ENCODE data around the gene CLSTN1. TPM values are rescaled to one million over a fixed set of nuclear protein-coding genes. Genes with fewer than 3 reads are reported as not detected.
"Not testable (repeated sequence)": the region's sequence is repeated elsewhere in the genome, so short reads cannot be mapped to it uniquely, and the experiment has no call there.

The CLSTN1 gene
- total RNA-seq, 1 donor from 2014 or later, result 149 TPM

DNA sequence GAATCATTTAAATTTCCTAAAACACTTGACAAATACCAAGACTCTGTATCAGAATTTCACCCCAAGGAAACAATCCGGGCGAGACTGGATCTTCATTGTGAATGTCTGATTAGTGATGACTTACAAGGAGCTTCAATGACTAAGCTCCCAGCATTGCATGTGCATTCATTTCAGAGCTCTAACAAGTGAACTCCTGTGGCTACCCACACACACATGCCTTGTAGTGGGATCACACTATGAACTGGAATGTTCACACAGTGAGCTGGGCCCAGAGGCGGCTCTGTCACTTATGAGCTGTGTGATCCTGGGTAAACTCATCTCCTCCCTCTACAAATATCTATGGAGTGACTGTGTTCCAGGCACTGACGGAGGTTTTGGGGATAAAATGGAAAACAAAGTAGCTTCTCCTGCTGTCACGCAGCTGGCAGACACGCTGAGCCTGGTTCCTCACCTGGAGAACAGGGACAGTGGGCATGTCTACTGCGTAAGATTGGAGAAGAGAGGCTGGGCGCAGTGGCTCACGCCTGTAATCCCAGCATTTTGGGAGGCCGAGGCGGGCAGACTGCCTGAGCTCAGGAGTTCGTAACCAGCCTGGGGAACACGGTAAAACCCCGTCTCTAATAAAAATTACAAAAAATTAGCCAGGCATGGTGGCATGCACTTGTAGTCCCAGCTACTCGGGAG lies 56.9 kb downstream of the CLSTN1 start:
- DNase-seq (ENCODE audit: extremely low read depth, low read depth, low spot score), result no peak

DNA sequence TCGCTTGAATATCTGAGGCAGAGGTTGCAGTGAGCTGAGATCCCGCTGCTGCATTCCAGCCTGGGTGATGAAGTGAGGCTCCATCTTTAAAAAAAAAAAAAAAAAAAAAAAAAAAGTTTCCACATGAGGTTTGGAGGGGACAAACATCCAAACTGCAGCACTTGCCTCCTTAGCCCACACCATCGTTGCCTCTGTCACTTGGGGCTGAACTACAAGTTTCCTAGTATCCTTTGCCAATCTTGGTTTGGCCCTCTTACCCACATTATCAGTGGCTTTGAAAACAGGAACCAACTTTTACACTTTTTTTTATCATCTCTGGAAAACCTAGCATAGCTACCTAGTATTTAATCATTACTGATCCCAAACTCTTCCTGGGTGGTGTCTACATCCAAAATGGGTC lies 59.2 kb downstream of the CLSTN1 start:
- DNase-seq (ENCODE audit: extremely low read depth, low read depth, low spot score), result no peak

DNA sequence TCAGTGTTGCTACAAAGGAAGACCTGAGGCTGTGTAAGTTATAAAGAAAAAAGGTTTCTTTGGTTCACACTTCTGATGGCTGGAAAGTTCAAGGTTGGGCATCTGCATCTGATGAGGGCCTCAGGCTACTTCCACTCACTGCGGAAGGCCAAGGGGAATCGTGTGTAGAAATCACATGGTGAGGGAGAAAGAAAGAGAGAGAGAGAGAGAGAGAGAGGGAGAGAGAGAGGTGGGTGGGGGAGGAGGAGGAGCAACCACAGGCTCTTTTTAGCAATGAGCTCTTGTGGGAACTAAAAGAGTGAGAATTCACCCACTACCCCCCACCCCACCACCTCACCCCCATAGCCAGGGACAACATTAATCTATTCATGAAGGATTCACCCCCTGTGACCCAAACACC lies 59.9 kb downstream of the CLSTN1 start:
- no peak for DNase-seq (ENCODE audit: extremely low read depth, low read depth, low spot score)

DNA sequence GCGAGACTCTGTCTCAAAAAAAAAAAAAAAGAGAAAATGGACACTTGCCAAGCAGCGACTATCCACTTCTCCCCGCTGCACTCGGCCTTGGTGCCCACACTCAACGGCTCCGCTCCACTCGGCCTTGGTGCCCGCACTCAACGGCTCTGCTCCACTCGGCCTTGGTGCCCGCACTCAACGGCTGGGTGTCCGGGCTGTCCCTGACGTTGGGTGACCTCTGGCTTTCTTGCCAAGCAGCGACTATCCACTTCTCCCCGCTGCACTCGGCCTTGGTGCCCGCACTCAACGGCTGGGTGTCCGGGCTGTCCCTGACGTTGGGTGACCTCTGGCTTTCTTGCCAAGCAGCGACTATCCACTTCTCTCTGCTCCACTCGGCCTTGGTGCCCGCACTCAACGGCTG lies 61.3 kb downstream of the CLSTN1 start:
- DNase-seq (ENCODE audit: extremely low read depth, low read depth, low spot score), result not testable (repeated sequence)

DNA sequence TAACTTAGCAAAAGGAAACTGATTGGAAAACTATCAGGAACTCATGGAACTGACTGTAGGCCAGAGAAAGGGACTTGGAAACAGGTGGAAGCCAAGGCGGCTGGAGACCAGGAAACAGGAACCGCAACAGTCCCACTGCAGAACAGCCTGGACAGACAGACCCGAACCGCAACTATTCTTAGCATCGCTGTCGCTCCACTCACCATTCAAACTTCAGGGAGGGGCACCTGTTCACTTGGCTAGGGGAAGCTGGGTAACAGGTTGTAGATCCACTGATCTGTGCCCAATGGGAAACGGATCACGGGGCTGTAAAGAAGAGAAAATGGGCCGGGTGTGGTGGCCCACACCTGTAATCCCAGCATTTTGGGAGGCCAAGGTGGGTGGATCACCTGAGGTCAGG lies 61.9 kb downstream of the CLSTN1 start:
- DNase-seq (ENCODE audit: extremely low read depth, low read depth, low spot score), result no peak

DNA sequence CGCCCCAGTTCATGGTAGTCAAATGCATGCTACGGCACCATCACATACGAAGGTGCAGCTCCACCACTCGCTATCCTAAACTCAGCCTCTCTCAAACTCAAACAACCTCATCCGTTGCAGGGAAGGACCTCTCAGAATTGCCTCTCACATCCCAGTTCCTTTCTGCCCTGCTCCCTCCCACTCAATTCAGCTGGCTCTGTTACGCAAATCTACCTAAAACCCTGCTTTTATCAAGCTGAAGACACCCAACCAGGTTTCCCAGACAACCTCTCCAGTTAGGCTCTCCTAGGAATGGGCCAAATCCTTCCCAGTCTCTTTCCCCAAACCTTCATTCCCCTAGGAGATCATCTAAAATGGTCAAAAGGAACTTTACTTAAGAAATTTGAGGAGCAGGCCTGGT lies 62.9 kb downstream of the CLSTN1 start:
- DNase-seq (ENCODE audit: extremely low read depth, low read depth, low spot score), result no peak

DNA sequence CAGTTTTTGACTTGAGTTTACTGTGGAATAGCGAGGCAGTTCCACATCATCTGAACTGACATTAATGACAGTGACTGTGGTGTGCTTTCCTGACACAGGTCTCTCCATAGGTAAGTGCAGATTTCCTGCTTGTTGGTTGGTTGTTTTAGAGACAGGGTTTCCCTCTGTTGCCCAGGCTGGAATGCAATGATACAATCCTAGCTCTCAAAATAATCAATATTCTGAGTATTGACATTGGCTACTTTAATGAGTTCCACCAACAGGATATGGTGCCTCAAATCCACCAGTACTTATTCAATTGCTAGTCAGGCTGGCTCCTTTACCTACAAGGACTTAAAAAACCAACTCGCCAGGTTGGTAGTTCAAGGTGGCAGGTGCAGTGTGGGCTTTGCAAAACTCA lies 63.8 kb downstream of the CLSTN1 start:
- no peak for DNase-seq (ENCODE audit: extremely low read depth, low read depth, low spot score)

DNA sequence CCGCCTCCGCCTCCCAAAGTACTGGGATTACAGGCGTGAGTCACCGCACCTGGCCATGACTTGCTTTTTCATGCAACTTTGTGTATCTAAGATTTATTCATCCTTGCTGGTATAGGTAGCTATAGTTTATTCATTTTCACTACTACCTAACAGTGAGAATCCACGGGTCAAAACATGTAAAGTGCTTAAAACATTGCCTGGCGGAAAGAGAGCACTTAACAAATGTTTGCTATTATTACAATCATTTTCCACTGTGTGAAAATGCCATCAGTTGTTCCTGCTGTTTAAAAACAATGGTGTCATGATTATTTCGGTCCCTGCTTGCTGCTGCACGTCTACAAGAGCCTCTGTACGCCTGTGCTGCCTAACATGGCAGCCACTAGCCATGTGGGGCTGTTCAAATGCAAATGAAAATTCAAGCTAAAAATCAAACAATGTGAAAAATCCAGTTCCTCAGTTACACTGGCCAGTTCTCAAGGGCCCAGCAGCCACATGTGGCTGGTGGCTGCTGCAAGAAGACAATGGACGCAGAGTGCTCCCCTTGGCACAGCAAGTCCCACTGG lies 65.1 kb downstream of the CLSTN1 start:
- no peak for DNase-seq (ENCODE audit: extremely low read depth, low read depth, low spot score)

DNA sequence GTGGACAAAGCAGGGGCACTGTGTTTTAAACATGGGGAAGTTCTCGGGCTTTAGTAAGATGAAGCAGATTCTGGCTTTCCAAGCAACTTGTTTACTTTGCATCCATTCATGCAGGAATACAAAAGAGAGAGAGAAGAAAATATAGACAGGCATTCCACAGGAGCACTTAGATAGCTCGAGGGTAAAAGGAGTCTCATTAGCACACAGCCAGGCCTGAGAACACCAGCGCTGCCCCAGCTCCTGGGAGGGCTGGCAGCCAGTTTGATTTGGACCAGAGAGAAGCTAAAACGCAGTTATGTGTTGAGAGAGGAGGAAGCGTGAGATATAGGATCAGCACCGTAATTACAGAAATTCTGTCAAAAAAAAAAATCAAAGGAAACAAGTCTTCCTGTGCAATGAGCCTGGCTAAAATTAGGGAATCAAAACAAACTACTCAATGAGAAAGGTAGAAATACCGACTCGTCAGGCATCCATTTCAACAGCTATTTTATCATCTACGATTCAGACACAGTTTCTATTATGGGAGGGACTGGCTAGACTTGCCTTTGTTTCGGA lies 68.2 kb downstream of the CLSTN1 start:
- no peak for DNase-seq (ENCODE audit: extremely low read depth, low read depth, low spot score)

DNA sequence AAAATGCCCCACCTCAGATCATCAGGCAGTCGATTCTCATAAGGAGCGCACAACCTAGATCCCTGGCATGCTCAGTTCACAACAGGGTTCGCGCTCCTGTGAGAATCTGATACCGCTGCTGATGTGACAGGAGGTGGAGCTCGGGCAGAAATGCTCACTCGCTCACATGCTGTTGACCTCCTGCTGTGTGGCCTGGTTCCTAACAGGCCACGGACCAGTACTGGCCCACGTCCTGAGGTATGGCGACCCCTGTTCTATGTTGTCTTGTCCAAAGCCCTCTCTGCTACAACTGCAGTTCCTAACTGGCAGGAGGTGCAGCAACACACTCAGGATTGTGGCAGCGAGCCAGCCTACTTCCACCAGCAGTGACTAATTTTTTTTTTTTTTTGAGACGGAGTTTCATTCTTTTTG lies 70.6 kb downstream of the CLSTN1 start:
- DNase-seq (ENCODE audit: extremely low read depth, low read depth, low spot score), result no peak

DNA sequence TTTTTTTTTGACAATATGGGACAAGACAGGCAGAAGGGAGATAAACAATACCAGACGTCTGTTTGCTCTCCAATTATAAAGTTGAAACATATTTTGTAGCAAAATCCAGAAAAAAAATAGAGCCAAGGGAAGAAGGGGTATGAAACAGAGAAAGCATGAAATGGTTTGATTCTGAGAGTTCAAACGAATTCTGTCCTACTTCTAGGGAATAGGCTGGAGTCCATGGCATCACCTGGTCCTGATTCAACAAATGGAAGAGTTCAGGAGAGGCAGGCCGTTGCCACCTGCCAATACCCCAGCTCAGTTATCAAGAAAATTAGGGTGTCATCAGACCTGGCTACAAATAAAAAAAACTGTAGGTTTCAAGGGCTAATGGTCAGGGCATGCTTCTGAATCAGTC lies 71.8 kb downstream of the CLSTN1 start:
- no peak for DNase-seq (ENCODE audit: extremely low read depth, low read depth, low spot score)

DNA sequence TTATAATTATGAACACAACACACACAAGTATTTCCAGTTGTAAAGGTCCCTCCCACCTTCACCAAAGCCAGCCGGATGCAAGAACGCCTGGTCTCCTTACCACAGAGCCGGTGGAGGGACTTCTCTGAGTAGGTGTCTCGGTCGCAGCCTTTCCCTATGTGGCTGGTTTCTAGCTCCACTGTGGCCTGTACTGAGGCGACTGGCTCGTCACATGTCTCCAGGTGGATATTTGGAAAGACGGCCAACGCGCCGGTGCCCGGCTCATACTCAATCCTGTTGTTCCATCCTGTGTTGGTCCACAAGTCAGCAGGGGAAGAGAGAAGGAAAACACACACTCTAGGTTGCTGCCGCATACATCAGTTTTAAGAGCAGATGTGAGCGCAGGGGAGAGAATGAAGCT lies 74.4 kb downstream of the CLSTN1 start:
- no peak for DNase-seq (ENCODE audit: extremely low read depth, low read depth, low spot score)

DNA sequence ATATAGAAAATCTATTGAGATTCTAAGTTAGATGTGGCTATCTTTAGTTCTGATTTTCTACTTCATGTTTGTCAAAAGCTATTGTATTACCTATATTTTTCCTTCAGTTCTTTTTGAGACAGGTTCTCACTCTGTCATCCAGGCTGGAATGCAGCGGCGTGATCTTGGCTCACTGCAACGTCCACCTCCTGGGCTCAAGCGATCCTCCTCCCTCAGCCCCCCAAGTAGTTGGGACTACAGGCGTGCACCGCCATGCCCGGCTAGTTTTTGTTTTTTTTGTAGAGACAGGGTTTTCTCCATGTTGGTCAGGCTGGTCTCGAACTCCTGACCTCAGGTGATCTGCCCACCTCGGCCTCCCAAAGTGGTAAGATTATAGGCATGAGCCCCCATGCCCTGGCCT lies 75.4 kb downstream of the CLSTN1 start:
- not testable (repeated sequence) for DNase-seq (ENCODE audit: extremely low read depth, low read depth, low spot score)

DNA sequence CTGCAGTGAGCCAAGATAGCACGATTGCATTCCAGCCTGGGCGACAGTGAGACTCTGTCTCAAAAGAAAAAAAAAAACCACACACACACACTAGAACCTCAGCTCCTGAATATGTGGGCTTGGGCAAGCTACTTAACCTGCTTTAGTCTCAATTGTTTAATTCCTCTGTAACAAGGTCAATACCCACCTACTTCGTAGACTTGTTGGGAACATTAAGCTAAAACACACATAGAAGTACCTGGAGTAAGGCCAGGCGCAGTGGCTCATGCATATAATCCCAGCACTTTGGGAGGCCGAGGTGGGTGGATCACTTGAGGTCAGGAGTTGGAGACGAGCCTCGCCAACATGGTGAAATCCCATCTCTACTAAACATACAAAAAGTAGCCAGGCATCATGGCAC lies 77.1 kb downstream of the CLSTN1 start:
- no peak for DNase-seq (ENCODE audit: extremely low read depth, low read depth, low spot score)

DNA sequence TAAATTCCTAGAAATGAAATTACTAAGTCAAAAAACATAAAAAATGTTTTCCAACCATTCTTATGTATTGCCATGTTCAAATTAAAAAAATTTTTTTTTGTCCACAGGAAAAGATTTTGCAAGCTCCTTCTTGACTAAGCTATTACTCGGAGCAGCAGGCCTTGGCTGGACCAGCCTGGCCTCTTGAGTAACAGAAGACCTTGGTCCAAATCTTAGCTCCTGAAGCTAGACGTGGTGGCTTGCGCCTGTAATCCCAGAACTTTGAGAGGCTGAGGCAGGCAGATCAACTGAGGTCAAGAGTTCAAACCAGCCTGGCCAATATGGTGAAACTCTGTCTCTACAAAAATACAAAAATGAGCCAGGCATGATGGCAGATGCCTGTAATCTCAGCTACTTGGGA lies 77.6 kb downstream of the CLSTN1 start:
- no peak for DNase-seq (ENCODE audit: extremely low read depth, low read depth, low spot score)

DNA sequence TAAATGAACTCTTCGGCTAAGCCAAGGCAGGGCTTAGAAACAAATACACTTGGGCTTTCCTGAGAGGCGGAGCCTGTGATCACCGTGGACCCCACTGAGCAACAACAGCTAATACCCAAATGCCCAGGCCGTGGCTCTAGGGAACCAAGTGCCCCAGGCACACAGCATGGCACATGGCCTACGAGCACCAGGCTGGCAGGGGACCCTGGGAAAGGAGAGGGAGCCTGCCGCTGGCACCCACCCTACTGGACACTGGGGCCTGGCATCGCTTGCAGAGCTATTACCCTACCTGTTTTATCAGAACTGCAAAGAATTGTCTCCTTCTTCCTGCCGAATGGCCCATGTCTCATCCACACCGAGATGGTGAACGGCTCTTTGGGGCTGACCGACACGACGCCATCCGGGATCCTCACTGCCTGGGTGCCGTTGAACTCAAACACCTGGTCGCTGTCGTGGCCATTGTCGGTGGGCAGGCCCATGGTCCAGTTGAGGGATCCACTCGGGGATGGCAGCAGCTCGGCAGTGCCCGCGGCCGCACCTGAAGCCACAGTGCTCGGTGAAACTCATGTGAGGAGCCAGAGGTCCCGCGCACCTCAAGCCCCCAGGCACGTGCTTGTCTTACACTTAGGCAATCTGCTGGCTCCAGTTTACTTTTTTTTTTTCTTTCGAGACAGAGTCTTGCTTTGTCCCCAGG lies 79.5 kb downstream of the CLSTN1 start:
- no peak for DNase-seq (ENCODE audit: extremely low read depth, low read depth, low spot score)

DNA sequence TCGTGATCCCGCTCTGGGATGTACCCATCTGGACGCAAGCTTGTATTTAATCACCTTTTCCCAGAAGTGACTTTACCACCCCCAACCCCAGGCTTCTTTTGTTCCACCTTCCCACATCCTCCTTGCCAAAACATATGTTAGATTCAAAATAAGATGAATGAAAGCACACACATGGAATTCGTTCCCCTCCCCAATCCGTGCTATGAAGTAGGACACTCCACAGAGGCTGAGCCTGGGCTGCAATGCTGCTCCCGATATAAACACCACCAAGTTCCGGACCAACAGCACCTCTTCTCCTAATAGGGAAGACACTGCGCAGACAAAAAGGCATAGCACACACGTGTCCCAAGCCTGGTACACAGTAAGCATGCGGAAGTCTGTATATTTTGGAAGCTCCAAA lies 86.1 kb downstream of the CLSTN1 start:
- DNase-seq (ENCODE audit: extremely low read depth, low read depth, low spot score), result no peak

DNA sequence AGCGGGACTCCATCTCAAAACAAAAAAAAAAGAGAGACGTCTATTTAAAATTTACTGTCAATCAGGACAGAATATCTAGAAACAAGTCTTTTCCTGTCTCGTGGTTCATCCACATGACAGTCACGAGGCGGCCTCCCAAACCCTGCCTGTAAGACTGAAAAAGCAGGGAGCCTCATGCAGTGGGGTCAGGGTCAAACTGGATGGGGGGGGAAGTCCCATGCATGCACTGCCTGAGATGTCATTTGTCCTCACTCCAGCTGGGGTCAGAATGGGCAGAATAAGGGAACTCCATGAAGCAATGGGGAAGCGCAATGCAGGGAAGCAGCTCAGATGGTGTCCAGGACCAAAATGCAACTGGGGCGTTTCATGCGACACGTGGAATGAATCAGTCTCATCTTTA lies 86.7 kb downstream of the CLSTN1 start:
- no peak for DNase-seq (ENCODE audit: extremely low read depth, low read depth, low spot score)

DNA sequence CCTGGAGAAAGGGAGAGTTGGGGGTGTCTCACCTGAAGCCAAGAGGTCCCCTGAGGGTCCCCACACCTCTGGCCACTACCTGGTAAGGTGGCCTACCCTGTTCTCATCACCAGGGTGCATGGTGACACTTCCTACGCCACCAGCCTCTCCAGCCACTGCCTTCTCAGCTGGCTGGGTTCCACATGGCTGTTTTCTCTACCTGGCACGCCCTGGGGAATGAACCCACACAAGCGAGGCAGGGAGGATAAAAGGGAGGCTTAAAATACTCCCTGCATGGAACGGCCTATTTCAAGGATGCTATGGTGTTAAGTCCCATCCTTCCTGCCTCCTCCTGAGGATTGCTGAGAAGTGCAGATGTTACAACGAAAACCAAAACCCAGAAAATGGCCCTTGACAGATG lies 87.5 kb downstream of the CLSTN1 start:
- DNase-seq (ENCODE audit: extremely low read depth, low read depth, low spot score), result no peak

DNA sequence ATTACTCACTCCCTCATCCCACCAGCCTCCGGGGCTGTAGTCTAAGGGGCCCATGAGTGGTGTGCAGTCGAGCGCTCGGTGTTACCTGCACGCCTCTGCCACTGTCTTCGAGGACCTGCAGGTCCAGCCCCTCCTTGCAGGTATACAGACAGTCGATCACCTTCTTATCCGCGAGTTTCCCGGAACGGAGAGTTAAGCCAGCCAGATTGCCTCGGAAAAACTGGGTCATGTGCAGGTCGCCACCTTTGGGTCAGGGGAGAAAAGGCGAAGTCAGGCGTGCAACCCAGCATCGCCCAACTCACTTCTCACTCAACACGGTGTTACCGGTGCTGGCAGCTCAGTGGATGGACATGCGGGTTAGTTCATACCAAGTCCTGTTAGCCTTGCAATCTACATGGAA lies 88.0 kb downstream of the CLSTN1 start:
- DNase-seq (ENCODE audit: extremely low read depth, low read depth, low spot score), result no peak

DNA sequence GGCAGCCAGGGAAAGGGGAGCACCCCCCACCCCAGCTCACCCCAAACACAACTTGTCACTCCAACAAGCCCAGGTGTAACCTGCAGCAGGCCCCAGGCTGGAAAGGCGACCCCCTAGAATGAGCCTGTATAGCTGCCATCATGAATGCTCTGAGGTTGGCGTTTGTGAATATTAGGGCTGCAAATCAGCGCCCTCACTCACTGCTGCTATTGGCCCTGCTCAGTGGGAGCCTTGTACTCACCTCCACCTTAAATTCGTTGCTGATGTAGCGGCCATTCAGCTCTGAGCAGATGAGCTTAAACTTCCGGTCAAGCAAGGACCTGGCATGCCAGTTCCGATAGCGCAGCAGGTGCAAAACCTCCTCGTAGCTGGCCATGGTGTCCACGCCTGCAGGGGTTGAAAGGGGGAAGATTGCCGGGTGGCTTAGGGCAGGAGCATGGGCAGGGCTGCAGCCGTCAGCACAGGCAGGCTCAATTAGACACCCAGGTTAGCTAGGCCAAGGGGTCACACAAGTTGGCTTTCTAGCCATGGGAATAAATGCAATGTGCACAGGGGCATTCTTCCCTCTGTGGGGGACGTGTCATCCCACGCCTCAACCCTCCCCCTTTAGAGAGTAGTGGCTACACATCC lies 90.5 kb downstream of the CLSTN1 start:
- no peak for DNase-seq (ENCODE audit: extremely low read depth, low read depth, low spot score)

Data from glomerular endothelial cell (primary cell).